Measurements from ENCODE around the gene TADA2B.

DNA sequence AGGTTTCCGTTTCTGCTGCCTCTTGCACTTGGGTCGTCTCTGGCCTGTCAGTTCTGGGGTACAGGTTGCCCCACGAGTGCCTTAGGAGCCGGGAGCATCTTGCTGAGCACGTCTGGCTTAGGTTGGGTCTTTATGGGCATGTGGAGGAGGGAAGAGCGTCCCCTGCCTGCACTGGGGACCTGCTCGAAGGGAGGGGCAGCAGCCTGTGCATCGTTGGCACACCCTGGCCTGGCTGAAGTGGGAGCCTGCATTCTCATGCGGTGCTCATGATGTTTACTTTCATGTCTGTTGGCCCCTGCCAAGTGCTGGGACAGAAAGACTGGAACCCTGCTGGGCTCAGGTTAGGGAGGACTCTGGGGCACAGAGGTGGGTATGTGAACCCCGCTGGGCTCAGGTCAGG lies 23.8 kb upstream of the TADA2B start:
- TF ChIP-seq NFE2L1 (tag; IDR thresholded peaks at IDR 0.05; ENCODE audit: borderline replicate concordance, low read depth) (no peak), POLR2A (conservative IDR thresholded peaks at IDR 0.05) (no peak), ZNF431 (CRISPR knock-in tag; IDR thresholded peaks at IDR 0.05) (no peak), SREBF2 (CRISPR knock-in tag; IDR thresholded peaks at IDR 0.05) (no peak), MAFK (IDR thresholded peaks at IDR 0.05; ENCODE audit: low read length) (no peak), PREB (CRISPR knock-in tag; IDR thresholded peaks at IDR 0.05) (no peak), RBM22 (IDR thresholded peaks at IDR 0.05; ENCODE audit: low read depth, low read length, poor library complexity, severe bottlenecking) (no peak), CTCF (IDR thresholded peaks at IDR 0.05 in 2 of 3, conservative IDR thresholded peaks at IDR 0.05 in 1 of 3; ENCODE audit: insufficient read depth in 2 of 3, low read depth in 1 of 3, low read length in 3 of 3) (no peak), SMAD2 (IDR thresholded peaks at IDR 0.05; ENCODE audit: low read depth, low read length) (no peak), TFAM (CRISPR knock-in tag; conservative IDR thresholded peaks at IDR 0.05) (no peak), RERE (CRISPR knock-in tag; IDR thresholded peaks at IDR 0.05; ENCODE audit: borderline replicate concordance) (no peak), NRF1 (conservative IDR thresholded peaks at IDR 0.05 in 1 of 2, IDR thresholded peaks at IDR 0.05 in 1 of 2) (no peak), EP400 (IDR thresholded peaks at IDR 0.05) (no peak)
- TF ChIP-seq, protein P1, sequence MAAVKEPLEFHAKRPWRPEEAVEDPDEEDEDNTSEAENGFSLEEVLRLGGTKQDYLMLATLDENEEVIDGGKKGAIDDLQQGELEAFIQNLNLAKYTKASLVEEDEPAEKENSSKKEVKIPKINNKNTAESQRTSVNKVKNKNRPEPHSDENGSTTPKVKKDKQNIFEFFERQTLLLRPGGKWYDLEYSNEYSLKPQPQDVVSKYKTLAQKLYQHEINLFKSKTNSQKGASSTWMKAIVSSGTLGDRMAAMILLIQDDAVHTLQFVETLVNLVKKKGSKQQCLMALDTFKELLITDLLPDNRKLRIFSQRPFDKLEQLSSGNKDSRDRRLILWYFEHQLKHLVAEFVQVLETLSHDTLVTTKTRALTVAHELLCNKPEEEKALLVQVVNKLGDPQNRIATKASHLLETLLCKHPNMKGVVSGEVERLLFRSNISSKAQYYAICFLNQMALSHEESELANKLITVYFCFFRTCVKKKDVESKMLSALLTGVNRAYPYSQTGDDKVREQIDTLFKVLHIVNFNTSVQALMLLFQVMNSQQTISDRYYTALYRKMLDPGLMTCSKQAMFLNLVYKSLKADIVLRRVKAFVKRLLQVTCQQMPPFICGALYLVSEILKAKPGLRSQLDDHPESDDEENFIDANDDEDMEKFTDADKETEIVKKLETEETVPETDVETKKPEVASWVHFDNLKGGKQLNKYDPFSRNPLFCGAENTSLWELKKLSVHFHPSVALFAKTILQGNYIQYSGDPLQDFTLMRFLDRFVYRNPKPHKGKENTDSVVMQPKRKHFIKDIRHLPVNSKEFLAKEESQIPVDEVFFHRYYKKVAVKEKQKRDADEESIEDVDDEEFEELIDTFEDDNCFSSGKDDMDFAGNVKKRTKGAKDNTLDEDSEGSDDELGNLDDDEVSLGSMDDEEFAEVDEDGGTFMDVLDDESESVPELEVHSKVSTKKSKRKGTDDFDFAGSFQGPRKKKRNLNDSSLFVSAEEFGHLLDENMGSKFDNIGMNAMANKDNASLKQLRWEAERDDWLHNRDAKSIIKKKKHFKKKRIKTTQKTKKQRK (IDR thresholded peaks at IDR 0.05; ENCODE audit: borderline replicate concordance, low read depth, low read length), result no peak

Data from K562 (cell line).